ENCODE data around the gene RIPK1. TPM values are rescaled to one million over a fixed set of nuclear protein-coding genes. Genes with fewer than 3 reads are reported as not detected.

The RIPK1 gene
- total and polyA plus RNA-seq, 9 of the 15 experiments (the other 6 are each of a cell fraction or from before 2014, with no cell fraction given) = 3.8 to 24.9 (median 17.7) TPM

GRCh38 chr6:3054229-3055157 lies 13.8 kb upstream of the RIPK1 start (continued):
- TF ChIP-seq ZNF592 (IDR thresholded peaks at IDR 0.05) (peak; percentile 98), TAF7 (tag; IDR thresholded peaks at IDR 0.05) (peak; percentile 52; the same call in 1 of the 2 replicates), ILK (tag; IDR thresholded peaks at IDR 0.05; ENCODE audit: borderline replicate concordance, low read depth) (peak; percentile 75; the same call in 1 of the 2 replicates), TEAD1 (CRISPR knock-in tag; IDR thresholded peaks at IDR 0.05) (0 out of 4 replicates have a peak, but pooled peaks of 1 of the 2 experiments have one; percentile 20), KDM1A (IDR thresholded peaks at IDR 0.05) (0 out of 4 replicates have a peak, but pooled peaks of 1 of the 2 experiments have one; percentile 1), SMAD4 (CRISPR knock-in tag; conservative IDR thresholded peaks at IDR 0.05) (peak; percentile 89), ZNF263 (CRISPR knock-in tag; IDR thresholded peaks at IDR 0.05; ENCODE audit: borderline replicate concordance) (peak; percentile 86), ZNF354B (CRISPR knock-in tag; IDR thresholded peaks at IDR 0.05) (0 out of 2 replicates have a peak, but pooled peaks have one; percentile 29), DIDO1 (tag; IDR thresholded peaks at IDR 0.05; ENCODE audit: low read depth) (peak; percentile 17; the same call in 1 of the 2 replicates), RAD21 (CRISPR knock-in tag; conservative IDR thresholded peaks at IDR 0.05 in 1 of 2, IDR thresholded peaks at IDR 0.05 in 1 of 2) (peak in 1 of 2 experiments; percentile 25; a peak in 1 of 4 replicates), MNT (conservative IDR thresholded peaks at IDR 0.05) (peak; percentile 77 to 87), KLF6 (CRISPR knock-in tag; IDR thresholded peaks at IDR 0.05; ENCODE audit: borderline replicate concordance) (peak; percentile 89), USF1 (CRISPR knock-in tag; IDR thresholded peaks at IDR 0.05) (0 out of 2 replicates have a peak, but pooled peaks have one; percentile 4), ZNF76 (CRISPR knock-in tag; IDR thresholded peaks at IDR 0.05; ENCODE audit: borderline replicate concordance) (peak; percentile 89), HMG20A (CRISPR knock-in tag; conservative IDR thresholded peaks at IDR 0.05) (0 out of 2 replicates have a peak, but pooled peaks have one; percentile 7), ZNF449 (CRISPR knock-in tag; IDR thresholded peaks at IDR 0.05) (peak; percentile 45; the same call in 1 of the 2 replicates), FOXJ2 (tag; IDR thresholded peaks at IDR 0.05) (0 out of 2 replicates have a peak, but pooled peaks have one; percentile 44)
